ENCODE data around the gene CHCHD10.

Gene CHCHD10

DNA sequence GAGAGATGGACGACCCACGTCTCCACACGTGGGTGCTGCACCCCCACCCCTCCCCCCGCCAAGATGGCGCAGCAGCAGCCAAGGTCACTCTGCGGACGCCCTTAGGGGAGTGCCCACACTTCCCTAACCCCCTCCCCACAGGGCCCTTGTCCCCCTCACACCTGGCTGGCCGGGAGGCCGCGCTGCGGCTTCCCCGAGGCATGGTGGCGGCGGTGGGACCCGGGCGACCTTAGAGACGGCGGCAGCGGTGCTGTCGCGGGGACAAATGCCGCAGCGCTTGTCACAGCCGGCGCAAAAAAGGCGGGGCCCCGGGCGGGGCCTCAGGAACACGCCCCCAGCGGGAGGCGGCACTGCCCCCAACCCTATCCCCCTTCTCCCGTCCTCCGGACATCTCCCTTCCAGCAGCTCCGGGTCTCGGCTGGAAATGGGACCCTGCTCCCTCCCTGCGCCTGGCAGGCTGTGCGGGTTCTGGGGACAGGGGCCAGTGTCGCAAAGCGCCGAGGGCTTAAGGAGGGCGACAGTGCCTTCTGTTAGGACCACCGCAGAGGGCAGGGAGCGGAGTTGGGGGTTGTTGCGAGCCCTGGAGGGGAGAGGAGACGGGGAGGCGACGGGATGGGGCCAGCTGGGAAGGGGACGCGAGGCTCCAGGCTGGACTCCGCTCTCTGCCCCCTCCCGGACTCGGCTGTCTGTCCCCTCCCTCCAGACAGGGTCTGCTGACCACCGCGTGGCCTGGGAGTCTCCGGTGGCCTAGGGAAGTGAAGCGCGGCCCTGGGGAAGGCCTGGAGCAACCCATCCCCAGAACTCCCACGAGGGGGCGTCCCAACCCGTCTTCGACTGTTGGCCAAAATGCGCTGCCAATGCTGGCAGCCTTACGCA lies at the start of gene CHCHD10:
TSS of gene CHCHD10 (minus strand) at position 300 of the 876 bp plus-strand sequence. CDS start at position 202, 98 bp downstream.
- DNase-seq: peak; percentile 47

DNA sequence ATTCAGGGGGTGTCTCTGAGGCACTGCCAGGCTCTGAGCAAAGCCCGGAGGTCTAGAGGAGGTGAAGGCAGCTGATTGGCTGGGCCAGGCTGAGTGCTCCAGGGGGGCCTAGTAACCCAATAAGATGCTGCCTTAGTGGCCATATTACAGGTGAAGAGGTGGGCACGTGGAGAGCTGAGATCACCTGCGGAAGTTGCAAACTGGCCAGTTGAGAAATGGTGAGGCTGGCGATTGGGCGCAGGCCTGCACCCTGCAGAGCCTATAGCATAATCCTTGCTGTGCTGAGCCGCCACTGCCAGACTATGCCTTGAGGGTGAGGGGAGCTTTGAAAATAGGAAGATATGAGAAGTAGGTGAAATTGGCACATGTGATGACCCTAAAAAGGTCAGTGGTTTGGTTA lies 49.4 kb upstream of the CHCHD10 start:
- no peak for DNase-seq

DNA sequence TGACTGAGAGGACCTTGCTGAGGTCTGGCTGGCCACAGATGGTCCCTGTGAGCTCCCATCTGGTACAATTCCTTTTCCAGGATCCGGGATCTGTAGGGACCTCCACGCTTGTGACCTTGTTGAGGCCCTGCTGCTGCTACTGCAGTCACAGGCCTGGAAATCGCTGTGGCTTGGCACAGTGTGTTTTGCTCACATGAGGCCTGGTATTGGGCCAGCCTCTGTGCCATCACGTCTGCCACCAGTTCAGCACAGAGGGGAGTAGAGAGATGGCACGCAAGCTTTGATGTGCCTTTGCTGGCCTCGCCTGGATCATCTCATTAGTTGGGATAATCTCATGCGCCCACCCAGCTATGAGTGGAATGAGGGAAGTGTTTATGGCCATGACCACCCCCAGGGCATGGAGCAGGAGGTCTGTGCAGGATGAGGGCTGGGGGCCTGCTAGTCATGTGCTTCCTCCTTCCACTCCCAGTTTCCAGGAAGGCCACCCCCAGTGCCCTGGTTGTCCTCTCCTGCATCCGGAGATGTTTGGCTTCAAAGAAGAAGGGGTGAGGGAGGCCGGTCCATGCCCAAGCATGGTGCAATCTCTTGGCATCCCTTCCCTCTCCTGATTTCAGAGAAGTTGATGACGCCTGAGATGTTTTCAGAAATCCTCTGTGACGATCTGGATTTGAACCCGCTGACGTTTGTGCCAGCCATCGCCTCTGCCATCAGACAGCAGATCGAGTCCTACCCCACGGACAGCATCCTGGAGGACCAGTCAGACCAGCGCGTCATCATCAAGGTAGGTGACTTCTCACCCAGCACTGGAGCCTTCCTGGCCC lies 48.6 kb upstream of the CHCHD10 start:
- DNase-seq: no peak

DNA sequence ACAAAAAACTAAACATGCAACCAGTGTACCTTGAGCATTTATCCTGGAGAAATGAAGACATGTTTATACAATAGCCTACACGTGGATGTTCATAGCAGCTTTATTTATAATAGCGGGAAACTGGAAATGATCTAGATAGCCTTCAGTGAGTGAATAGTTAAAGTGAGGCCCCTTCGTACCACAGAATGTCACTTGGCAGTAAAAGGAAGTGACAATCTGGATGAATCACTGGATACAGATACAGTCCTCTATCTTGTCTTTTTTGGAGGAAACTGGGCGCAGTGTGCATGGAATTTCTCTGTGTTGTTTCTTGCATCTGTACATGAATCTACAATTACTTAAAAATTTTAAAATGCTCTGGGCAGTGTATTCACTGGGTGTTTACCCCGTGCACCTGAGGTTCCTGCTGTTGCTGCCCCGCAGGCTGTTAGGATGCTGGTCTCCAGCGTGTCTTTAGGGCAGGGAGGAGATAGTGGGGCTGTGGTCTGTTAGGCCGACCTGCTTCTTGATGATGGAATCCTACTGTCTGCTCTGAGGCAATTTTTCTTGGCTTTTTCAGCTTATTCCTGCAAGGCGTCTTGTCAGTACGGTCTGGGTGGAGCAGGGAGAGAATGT lies 47.9 kb upstream of the CHCHD10 start:
- no peak for DNase-seq

DNA sequence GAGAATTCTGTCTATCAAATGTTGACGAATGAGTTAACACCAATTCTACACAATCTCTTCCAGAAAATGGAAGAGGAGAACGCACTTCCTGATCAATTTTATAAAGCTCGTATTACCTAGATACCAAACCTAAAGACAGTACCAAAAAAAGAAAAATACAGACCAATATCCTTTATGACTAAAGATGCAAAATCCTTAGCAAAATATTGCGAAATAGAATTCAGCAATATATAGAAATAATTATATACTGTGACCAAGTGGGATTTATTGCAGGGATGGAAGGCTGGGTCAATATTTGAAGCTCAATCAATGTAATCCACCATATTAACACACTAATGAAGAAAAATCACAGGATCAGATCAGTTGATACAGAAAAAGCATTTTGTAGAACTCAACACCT lies 44.6 kb upstream of the CHCHD10 start:
- no peak for DNase-seq

DNA sequence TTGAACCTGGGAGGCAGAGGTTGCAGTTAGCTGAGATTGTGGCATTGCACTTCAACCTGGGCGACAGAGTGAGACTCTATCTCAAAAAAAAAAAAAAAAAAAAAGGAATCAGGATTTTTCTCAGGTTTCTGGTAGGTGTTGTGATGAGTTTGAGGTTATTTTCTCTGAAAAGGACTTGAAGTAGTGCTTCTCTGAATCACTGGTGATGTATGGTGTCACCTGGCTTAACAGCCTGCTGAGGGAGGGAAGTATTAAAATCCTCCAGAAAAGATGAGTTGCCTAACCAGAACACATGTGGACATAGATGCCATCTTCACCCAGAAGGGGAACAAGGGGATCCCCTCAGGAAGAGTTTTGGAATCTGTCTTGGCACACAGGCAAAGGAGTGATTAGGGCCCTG lies 39.1 kb upstream of the CHCHD10 start:
- no peak for DNase-seq

DNA sequence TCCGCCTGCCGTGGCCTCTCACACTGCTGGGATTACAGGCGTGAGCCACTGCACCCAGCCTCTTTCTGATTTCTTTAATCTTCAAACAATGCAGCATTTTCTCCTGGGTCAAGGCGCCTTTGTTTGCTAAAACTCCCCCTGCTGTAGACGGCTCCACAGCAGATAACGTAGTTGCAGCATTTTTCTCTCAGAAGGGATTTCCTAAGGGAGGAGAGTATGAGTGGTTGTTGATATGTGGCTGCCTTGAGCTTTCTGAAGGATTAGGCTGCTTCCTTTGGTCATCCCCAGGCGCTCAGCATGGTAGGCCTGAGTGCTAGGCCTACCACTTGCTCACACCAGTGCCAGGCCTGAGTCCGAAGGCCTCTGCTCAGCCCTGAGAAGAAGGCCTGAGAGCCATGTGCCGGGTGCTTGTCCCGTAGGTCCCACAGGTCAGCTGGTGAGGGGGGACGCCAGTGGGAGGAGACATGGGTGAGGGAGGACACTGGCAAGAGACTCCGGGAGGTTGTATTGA lies 37.1 kb upstream of the CHCHD10 start:
- no peak for DNase-seq

DNA sequence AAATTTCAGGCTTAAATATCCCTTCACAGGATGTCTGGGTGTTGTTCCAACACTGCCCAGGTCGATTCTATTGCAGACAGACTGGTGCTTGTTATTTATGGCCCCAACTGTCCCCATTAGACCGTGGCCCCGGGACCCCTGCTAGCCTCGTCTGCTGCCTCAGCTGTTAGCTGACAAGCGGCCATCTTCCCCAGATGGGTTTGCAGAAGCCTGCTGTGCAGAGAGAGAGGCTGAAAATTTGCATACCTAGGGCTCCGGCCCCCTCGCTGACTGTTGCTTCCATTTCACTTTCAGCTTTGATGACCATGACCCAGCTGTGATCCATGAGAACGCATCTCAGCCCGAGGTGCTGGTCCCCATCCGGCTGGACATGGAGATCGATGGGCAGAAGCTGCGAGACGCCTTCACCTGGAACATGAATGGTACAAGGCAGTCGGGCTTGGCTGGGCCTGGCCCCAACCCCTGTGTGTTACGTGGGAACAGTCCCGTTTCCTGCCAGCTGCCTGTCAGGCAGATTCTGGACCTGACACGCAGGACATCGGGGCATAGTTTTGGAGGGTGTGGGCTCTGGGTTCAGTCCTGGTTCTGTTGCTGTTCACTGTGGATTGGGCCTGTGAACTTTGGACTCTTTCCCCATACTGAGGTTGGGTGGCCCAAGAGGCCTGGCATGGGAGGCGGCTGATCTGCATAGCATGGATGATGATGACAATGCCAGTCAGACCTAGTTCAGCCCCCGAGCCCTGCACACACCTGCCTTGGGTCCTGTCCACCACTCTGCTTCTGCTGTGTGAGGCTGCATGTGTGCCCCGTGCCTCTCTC lies 35.4 kb upstream of the CHCHD10 start:
- DNase-seq: no peak

DNA sequence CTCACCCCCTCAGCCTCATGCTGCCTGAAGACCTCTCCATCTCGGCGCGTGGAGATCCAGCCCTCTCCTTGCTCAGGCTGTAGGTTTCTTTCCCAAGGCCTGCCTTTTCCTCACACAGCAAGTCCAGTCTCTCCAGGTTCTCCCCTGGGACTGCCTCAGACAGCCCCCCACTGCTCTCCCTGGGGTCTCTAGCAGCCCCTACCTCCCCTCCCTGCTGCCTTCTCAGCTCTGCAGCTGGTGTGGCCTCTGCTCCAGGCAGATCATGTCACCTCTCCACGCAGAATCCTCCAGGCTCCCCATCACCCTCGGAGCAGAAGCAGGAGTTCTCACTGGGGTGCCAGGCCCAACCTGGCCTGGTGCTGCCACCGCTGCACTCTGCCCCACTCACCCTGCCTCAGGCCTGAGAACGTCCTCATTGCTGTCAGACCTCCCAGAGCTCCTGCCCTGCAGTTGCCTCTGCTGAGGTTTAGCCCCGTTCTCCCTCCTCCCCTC lies 34.2 kb upstream of the CHCHD10 start:
- no peak for DNase-seq

DNA sequence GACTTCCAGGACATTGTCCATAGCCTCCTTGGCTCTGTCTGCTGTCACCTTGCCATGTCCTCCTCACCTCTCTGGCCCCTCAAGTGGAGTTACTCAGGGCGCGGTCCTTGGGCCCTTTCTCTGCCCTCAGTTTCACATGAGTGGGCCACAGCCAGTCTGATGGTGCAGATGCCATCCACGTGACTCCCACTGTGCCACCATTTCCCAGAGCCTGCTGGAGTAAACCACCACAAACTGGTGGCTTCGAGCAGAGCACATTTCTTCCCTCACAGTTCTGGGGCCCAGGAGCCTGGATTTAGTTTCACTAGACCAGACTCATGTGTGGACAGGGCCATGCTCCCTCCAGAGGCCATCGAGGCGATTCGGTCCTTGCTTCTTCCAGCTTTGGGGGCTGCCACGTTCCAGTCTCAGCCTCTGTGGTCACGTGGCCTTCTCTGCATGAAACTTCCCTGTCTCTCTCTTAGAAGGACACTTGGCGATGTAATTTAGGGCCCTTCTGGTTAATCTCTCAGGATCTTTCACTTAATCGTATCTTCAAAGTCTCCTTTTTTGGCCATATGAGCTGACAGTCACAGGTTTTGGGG lies 33.6 kb upstream of the CHCHD10 start:
- no peak for DNase-seq

DNA sequence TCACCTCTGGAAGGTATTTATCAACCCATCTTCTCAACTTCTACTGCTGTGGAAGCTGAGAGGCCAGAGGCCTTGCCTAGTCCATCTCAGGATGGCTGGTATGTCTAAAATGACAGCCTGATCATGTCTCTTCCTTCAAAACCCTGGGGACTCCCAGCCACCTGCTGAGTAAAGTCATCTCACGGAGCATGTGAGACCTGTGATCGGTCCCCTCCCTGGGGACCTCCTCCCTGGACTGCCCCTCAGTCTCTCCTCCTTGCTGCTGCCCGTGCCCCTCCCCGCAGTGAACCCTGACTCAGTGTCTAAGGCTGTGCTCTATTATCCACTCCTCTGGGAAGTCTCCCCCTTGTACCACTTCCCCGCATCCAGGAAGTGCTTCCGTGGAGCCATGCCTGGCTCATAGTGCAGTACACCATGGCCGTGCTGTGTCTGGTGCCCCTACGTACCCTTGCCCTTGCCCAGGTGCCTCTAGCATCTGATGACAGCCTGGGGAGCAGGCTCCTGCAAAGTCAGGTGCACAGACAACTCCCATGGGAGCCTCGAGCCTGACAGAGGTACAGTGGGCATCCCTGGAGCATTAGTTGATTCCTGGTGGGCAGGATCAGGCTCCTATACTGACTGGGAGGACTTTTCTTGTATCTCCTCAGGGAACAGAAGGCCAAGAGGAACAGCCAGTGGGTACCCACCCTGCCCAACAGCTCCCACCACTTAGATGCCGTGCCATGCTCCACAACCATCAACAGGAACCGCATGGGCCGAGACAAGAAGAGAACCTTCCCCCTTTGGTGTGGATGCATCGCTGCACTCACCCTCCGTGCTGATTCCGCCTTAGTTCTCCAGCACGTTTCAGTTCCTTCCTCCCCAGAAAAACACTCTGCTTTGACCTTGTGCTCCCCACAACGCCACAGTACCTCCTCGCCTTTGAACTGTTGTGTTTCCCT lies 32.8 kb upstream of the CHCHD10 start:
- no peak for DNase-seq

DNA sequence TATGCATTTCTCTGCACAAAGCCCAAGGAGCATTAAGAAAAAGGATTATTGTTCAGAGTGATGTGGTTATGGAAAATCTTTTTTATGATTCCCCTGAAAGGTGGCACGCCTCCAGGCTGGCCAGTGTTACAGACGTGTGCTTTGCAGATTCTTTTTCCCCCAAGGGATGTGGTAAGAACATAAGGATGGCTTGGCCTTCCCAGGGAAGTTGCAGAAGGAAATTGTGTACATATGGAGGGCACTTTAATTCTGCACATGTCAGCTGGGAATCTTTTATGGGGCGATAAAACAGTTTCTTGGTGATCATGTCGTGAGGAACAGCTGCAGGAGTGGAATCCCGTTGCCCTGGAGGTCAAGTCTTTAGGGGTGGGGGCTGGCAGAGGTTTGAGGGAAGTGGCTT lies 28.7 kb upstream of the CHCHD10 start:
- no peak for DNase-seq

DNA sequence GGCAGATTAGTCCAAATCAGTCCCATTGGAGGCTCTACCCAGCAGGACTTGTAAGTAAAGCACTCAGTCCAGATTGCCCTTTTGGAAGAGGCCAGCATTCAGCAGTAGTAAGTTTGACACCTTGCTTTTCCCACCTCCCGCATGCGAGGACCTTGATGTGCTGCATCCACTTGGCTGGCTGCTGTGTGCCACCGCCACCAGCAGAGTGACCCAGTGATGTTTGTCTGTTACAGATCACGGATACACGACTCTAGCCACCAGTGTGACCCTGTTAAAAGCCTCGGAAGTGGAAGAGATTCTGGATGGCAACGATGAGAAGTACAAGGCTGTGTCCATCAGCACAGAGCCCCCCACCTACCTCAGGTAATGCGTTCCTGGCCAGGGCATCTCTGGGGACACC lies 25.6 kb upstream of the CHCHD10 start:
- DNase-seq: no peak

DNA sequence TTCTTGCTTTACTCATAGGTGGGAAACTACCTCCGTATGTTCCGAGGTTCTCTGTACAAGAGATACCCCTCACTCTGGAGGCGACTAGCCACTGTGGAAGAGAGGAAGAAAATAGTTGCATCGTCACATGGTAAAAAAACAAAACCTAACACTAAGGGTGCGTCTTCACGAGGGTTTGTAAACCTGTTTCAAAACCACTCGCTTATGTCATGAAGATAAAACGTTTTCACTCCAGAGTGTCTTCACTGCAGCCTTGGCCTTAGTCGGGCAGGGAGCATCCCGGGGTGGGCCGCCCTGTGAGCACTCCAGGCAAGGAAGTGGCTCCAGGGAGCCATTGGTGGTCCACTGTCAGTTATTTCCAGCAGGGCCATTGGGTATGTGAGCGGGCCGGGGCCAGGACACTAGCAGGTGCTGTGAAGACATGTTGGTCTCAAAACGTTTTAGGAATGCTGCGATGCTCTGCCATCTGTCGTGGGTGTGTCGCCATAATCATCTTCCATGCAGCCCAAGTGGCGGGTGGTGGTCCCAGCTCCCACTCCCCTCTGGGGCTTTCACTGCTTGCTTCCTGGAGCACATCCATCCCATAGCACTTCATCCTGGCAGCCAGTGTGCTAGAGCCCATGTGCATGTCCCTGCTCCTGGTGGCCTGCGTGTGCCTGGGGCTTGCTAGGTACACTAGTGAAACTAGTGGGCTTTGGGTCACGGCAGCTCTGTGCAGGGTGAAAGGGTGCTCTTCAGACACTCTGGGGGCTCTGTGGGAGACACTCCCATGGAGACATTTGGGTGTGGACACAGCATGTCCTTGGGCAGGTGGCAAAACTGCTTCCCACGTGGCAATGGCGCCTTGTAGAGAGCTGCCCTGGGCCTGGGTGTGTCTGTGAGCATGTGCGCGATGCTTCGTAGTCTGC lies 24.2 kb upstream of the CHCHD10 start:
- no peak for DNase-seq

DNA sequence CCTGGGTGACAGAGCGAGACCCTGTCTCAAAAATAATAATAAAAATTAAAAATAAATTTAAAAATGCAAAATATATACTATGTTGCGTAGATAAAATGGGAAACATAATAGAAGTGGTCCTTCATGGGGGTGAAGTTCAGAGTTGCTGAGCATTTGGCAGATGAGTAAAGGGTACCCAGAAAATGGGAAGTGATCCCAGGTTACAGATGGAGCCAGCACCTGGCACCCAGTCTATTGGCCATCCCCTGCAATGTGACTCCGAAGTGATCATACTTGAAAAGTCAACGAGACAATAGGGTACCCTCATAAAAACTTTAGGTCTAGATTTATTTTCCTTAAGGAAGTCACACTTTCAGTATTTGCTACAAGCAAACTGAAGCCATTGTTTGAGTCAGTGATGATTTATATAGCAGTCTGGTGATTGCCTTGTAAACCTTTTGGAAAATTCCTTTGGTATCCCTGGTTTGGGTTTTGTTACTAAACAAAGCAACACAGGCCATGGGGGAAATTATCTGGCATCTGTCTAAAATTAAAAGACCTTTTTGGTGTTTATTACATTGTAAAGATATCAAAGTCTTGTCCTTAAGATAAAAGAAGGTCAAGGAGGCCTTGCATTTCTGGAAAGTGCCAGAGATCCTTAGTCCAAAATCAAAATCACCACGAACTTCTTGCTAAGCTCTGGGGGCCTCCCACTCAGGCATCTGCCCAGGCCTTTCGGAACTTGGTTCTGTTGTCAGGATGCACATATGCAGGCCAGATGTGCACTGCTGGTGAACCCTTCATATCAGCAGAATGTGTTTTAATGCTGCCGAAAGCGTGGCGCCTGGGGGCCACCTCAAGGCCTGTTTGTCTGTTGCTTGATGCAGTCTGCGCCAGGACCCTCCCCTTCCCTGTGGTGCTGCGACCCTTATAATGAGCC lies 23.3 kb upstream of the CHCHD10 start:
- DNase-seq: no peak

DNA sequence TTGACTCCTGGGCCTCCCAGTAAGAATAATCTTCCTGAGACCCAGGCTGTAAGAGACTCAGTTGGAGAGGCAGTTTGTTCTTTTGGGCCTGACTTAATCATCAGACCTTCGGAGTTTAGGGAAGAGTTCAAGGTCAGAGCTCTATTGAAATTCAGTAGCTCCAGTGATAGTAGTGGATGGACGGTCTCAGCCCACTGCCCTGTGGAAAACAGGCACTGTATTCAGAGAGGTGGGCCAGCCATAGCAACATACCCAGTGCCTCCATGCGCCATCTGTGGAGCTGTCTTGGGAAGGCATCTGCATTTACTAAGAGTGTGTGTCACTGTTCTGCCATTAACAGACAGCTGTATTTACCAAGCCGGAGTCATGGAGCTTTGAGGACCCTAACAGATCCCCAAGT lies 21.9 kb upstream of the CHCHD10 start:
- DNase-seq: no peak

DNA sequence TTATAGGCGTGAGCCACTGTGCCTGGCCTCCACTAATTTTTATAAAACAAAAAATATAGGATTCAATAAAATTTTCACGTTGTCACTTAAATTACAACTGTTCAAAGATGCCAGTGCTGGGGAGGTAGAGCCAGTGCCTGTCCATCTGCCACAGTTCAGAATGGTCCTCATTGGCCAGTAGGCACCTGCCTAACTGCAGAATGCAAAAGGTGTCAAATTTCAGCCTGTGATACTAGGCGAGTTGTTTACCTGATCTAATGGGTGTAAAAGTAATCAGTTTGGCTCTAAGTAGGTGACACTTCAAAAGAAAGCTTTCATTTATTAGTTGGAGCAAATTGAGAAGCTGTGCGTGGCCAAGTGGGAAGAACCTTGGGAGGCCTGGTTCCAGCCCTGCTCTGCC lies 21.3 kb upstream of the CHCHD10 start:
- no peak for DNase-seq

DNA sequence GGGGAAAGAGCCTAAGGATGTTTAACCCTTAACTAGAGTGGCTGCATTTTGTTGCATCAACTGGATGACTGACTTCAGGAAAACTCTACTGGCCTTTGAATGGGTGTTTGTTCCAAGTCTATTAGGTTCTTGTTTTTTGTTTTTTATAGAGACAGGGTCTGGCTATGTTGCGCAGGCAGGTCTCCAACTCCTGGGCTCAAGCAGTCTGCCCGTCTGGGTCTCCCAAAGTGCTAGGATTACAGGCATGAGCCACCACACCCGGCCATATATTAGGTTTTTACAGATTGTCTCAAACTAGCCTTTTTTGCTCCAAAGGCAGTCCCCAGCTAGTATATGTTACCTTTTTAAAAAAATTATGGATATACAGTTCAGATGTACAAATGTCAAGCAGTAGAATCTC lies 20.1 kb upstream of the CHCHD10 start:
- no peak for DNase-seq

DNA sequence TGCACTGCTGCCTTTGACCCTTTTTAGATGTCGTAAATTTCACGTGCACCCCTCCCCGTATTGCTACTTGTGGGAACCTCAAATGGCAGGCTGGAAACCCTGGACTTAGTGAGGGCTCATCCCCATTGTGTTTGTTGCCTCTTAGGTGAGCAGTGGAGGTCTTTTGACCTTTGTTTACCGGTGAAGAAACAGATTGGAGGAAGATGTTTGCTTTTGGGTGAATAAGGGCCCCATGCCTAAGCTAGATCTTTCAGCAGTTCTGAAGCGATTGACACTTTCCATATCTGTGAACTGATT lies 19.8 kb upstream of the CHCHD10 start:
- no peak for DNase-seq
